ENCODE data around the gene PGLYRP3.

Gene PGLYRP3

GRCh38 chr1:153313288-153313687, 536 bp upstream of the PGLYRP3 start:
- no peak for DNase-seq (ENCODE audit: low read depth)

DNA sequence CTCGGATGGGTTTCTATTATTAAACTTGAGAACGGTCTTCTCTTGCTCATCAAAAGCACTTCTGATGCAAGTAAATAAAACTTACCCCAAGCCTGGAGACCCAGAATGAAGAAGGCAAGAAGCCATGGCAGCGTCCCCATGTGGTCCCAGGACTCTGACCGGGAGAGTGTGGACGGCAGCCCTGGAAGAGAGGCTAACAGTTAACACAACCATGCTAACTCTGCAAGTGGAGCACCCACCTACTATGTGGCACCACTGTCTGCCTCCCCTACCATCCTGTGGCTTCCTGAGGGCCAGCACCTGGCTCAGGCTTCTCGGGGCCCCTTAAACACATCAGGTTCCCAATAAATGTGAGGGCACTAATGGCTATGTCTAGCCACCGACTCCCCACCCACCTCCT, 2.2 kb downstream of the PGLYRP3 start:
- DNase-seq (ENCODE audit: low read depth), result no peak

- DNase-seq (ENCODE audit: low read depth), result no peak
These were observed 3.3 kb downstream of the PGLYRP3 start for GRCh38 chr1:153309441-153309840.

GRCh38 chr1:153308540-153308939, 4.2 kb downstream of the PGLYRP3 start:
- DNase-seq (ENCODE audit: low read depth), result no peak

GRCh38 chr1:153307221-153307600, 5.5 kb downstream of the PGLYRP3 start:
- DNase-seq (ENCODE audit: low read depth), result no peak

- no peak for DNase-seq (ENCODE audit: low read depth)
These were observed 6.2 kb downstream of the PGLYRP3 start for GRCh38 chr1:153306303-153307220.

GRCh38 chr1:153305682-153306081, 7.1 kb downstream of the PGLYRP3 start:
- no peak for DNase-seq (ENCODE audit: low read depth)

DNA sequence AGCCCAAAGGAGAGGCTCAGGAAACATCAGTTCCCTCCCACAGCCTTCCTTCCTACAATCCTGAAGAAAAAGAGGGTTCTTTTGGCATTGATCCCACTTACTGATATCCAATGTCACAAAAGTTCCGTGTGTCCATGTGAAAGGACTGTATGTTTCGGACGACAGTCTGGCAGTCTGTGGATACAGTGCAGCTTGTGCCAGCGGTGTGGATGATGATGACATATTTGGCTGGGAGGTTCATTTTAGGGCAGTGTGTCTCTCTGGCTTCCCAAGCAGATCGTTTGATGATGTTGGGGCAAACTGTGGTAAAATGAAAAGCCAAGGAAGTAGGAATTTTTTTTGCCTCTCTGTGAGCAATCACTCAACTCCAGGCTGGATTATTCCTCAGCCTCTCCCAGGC, 10.4 kb downstream of the PGLYRP3 start:
- DNase-seq (ENCODE audit: low read depth), result no peak

GRCh38 chr1:153293851-153294250, 18.9 kb downstream of the PGLYRP3 start:
- DNase-seq (ENCODE audit: low read depth), result no peak

DNA sequence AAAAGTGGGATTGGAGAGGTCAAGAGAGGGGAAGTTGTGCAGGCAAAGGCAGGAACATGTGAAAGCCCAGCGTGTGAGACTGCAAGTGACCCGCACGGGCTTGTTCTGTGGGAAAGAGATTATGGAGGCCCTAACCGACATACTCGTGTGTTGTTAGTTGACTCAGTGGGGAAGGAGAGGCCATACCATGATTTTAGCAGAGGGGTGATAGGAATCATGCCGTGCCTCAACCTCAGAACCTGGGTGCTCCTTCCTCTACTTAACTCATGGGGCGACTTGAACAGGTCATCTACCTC, 19.3 kb downstream of the PGLYRP3 start:
- DNase-seq (ENCODE audit: low read depth), result no peak

GRCh38 chr1:153292740-153293479, 19.8 kb downstream of the PGLYRP3 start:
- DNase-seq (ENCODE audit: low read depth), result no peak

- DNase-seq (ENCODE audit: low read depth), result no peak
These were observed 20.6 kb downstream of the PGLYRP3 start for GRCh38 chr1:153292185-153292584.

DNA sequence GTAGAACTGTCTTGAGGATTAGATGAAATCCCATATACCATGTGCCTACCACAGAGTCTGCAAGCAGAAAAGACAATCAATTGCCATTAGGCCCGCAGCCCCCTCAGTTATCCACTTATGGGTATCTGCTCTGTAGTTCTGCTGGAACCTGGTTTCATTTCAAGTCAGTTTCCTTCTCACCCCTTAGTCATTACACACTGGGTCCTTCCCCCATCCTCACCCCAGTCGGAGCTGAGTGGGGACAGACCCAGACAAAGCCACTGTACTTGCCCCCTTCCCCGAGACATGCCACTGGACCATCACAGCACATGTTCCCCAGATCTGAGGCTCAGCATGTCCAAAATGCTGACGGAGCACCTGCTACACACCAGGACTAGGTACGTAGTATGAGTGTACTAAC, 21.2 kb downstream of the PGLYRP3 start:
- no peak for DNase-seq (ENCODE audit: low read depth)

DNA sequence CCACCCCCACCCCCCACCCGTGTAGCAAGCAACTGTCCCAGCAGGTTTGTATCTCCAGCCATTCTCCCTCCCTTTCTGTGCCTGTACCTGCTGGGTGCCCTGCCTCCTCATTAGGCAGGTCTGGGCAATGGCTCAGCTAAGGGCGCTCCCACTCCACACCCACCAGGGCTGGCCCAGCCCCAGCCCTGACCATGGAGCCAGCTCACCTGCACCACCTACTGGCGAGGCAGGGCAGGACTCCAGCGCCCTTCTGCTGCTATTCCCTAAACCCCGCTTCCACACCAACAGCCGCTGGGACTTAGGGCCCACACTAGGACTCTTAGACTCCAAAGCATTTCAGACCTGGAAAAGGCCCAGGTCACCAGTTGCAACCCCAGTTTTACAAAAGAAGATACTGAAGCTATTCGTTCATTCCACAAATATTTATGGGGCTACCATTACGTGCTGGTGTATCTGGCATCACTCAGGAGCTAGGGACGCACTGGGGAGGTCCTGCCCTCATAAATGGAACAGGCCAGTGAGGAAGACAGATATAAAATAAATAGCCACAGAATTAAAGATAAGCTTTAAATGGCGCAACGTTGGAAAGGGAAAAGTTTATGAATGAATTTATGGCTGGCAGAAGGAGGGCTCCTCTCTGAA, 24.0 kb downstream of the PGLYRP3 start:
- DNase-seq (ENCODE audit: low read depth), result no peak

- DNase-seq (ENCODE audit: low read depth), result no peak
These were observed 34.9 kb downstream of the PGLYRP3 start for GRCh38 chr1:153277852-153278251.

DNA sequence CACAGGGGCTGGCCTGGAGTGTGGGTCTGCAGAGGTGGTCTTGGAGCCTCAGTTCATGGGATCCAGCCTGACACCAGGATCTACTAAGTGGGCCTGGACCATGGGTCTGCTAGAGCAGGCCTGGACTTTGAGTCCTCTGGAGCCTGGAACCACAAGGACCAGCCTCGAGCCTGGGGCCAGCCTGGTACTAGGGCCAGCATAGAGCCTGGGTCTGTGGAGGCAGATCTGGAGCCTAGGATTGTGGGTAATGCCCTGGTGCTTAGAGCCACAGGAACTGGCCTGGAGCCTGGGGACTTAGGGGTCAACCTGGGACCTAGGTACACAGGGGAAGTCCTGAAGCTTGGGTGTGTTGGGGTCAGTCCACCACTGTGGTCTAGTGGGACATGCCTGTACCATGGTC, 40.6 kb downstream of the PGLYRP3 start:
- DNase-seq (ENCODE audit: low read depth), result no peak

DNA sequence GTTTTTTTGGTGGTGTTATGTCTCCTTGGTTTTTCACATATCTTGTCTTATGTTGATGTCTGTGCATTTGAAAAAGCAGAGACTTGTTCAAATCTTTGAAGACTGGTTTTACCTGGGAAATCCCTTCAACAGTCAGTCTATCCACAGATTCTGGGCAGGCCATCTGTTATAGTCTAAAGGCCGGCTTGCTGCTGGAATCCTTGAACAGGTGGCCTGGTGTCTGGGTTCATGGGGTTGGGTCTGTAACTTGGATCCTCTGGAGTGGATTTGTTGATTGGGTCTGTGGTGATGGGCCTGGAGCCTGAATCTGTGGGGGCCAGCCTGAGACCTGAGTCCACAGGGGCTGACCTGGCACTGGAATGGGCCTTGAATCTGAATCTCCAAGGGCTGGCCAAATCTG, 41.0 kb downstream of the PGLYRP3 start:
- DNase-seq (ENCODE audit: low read depth), result no peak

DNA sequence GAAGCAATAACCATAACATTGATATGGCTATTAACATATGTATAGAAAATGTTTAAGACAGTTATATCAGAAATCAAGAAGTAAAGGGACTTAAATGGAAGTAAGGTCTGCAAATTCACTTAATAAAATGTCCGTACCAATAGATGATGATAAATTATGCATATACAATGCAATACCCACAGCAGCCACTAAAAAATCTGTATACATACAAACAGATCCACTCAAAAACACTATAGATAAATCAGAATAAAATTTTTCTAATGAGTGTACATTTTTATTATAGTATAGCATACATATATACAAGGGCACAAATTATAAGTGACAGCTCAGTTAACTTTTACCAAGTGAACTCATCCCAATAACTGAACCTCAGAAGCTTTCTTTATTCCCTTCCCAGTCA, 47.3 kb downstream of the PGLYRP3 start:
- DNase-seq (ENCODE audit: low read depth), result no peak

DNA sequence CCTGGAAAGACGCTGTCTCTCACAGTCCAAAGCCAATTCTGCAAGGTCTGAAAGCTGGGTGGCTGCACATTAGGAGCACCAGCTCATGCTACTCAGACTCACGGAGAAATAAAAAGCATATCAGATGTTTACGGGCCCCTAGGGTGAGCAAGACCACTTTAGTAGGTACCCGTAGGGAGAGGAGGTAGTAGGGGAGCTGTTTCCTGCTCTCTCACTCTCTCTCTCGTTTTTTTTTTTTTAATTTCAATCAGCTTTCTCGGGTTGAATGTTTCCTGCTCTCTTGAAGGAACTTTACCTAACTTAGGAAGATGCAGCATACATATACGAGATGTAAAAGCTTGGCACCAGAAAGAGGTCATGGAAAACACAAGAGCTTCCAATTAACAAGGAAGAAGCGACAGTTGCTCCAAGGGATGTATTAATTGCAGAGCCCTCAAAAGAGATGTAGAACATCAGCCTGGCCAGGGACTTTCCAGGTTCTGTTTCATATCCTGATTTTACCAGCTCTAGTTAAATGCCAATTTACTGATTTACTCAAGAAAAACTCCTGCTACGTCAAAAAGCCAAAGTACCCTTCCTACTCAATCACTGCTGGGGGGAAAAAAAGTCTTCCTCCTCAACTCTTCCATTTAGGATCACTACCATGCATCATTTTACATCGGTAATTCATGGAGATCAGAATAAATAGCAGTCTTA, 50.1 kb downstream of the PGLYRP3 start:
- DNase-seq (ENCODE audit: low read depth), result no peak

DNA sequence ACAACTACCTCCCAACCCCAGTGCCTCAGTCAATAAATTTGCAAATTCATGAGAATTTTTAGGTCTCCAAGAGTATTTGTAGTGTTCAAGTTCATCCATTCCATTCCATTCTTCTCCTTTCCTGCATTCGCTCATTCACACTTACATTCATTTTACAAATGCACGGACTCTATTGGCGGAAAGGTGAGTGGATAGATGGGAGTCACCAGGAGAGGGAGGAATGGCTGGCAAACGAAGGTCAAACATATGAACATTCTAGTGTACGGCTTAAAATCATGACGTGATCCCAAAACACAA, 50.7 kb downstream of the PGLYRP3 start:
- DNase-seq (ENCODE audit: low read depth), result no peak

GRCh38 chr1:153261281-153262069, 51.3 kb downstream of the PGLYRP3 start:
- DNase-seq (ENCODE audit: low read depth), result no peak
